H1 (cell line): ENCODE data around the gene PLCB3. TPM values are rescaled to one million over a fixed set of nuclear protein-coding genes. Genes with fewer than 3 reads are reported as not detected.
A peak's percentile ranks its signal among the peaks of the same experiment; 100 is the strongest.

Experiments
- CTCF ChIA-PET: fragments of 300-600 bp; sonication (Branson Sonifier 250); formaldehyde crosslinking; loops from one replicate; lab custom pipeline; 2021; ENCODE audit not compliant: partially characterized antibody; lab: Charles Lee
- POLR2A ChIA-PET: fragments of 300-600 bp; sonication (Branson Sonifier 250); formaldehyde crosslinking; loops from one replicate; lab custom pipeline; 2021; ENCODE audit warnings: inconsistent platforms; ENCODE audit not compliant: partially characterized antibody; lab: Charles Lee
- DNase-seq, 2 experiments: peaks; one replicate each; pipeline versions ENCODE4 v3.0.0 to v3.0.0-alpha.2; 2010 to 2022; ENCODE audit warnings: low spot score in 2 of 2, low read depth in 1 of 2, mixed read lengths in 1 of 2
- FAIRE-seq: peaks from 2 replicates; lab custom pipeline; 2011; peaks lifted over from hg19 to GRCh38; lab: Jason Lieb, UNC
- H2AFZ ChIP-seq: 2 replicates; pipeline ENCODE4 v1.8.1; 2012; ENCODE audit warnings: low read length, inconsistent platforms
- H2AK5ac ChIP-seq: 2 replicates; pipeline ENCODE4 v1.6.1; 2013; ENCODE audit warnings: low read depth, low read length
- H2BK120ac ChIP-seq: replicated peaks from 2 replicates; pipeline ENCODE3; 2013; ENCODE audit warnings: low read depth, low read length, inconsistent platforms
- H2BK12ac ChIP-seq: 2 replicates; pipeline ENCODE4 v1.6.1; 2013; ENCODE audit warnings: low read depth, low read length
- H2BK15ac ChIP-seq: 2 replicates; pipeline ENCODE4 v1.6.1; 2013; ENCODE audit warnings: low read length
- H2BK20ac ChIP-seq: 2 replicates; pipeline ENCODE4 v1.6.1; 2013; ENCODE audit warnings: low read length
- H2BK5ac ChIP-seq: 2 replicates; pipeline ENCODE4 v1.6.1; 2013; ENCODE audit warnings: low read depth, low read length
- H3K14ac ChIP-seq: 2 replicates; pipeline ENCODE4 v1.6.1; 2013; ENCODE audit warnings: inconsistent platforms; ENCODE audit not compliant: insufficient read length
- H3K18ac ChIP-seq: 2 replicates; pipeline ENCODE4 v1.6.1; 2013; ENCODE audit warnings: low read length; ENCODE audit errors: extremely low read depth
- H3K23ac ChIP-seq: 2 replicates; pipeline ENCODE4 v1.6.1; 2013; ENCODE audit warnings: inconsistent platforms; ENCODE audit not compliant: insufficient read length
- H3K23me2 ChIP-seq: 2 replicates; pipeline ENCODE4 v1.6.1; 2013; ENCODE audit warnings: low read depth, low read length
- H3K27ac ChIP-seq: 2 replicates; pipeline ENCODE4 v1.6.1; 2011; ENCODE audit warnings: low read depth, low read length, inconsistent platforms
- H3K27me3 ChIP-seq, 4 experiments: replicated peaks in 1 of 4; 1 replicate in 1 of 4; 2 replicates in 3 of 4; pipeline versions ENCODE4 v1.6.1 to v1.8.1; 2011 to 2013; ENCODE audit warnings: low read length in 3 of 4, mild to moderate bottlenecking in 3 of 4, inconsistent platforms in 2 of 4, mixed read lengths in 2 of 4, moderate library complexity in 1 of 4; ENCODE audit not compliant: control insufficient read depth in 3 of 4, insufficient read depth in 3 of 4; ENCODE audit errors: extremely low read depth in 1 of 4
- H3K36me3 ChIP-seq, 4 experiments: 2 replicates each; pipeline versions ENCODE4 v1.6.1 to v1.8.1; 2011 to 2013; ENCODE audit warnings: mild to moderate bottlenecking in 4 of 4, low read length in 3 of 4, moderate library complexity in 2 of 4, control low read depth in 1 of 4, inconsistent platforms in 1 of 4; ENCODE audit not compliant: insufficient read depth in 4 of 4, control insufficient read depth in 2 of 4
- H3K4ac ChIP-seq: replicated peaks from 2 replicates; pipeline ENCODE3; 2013; ENCODE audit warnings: low read length, low read depth, mixed read lengths, inconsistent platforms; ENCODE audit not compliant: insufficient read length
- H3K4me1 ChIP-seq, 4 experiments: replicated peaks in 1 of 4; 1 replicate in 1 of 4; 2 replicates in 3 of 4; pipeline versions ENCODE4 v1.6.1 to v1.8.1; 2011 to 2013; ENCODE audit warnings: low read length in 3 of 4, inconsistent platforms in 2 of 4, mixed read lengths in 1 of 4; ENCODE audit not compliant: insufficient read depth in 4 of 4, control insufficient read depth in 3 of 4
- H3K4me2 ChIP-seq, 2 experiments: 2 replicates each; pipeline versions ENCODE4 v1.6.1 to v1.8.1; 2011 to 2013; ENCODE audit warnings: low read depth in 2 of 2, low read length in 2 of 2, control low read depth in 1 of 2, inconsistent platforms in 1 of 2, mild to moderate bottlenecking in 1 of 2; ENCODE audit not compliant: insufficient read depth in 1 of 2
- H3K4me3 ChIP-seq, 4 experiments: fragments of 200-600, 300-600 bp in 1 of 4; sonication (generic), shearing (Covaris generic), sonication (Bioruptor Twin) in 1 of 4; 2 replicates each; pipeline versions ENCODE4 v1.5.1 to v1.8.1; 2011 to 2016; ENCODE audit warnings: low read length in 4 of 4, low read depth in 3 of 4, control low read depth in 2 of 4, inconsistent platforms in 2 of 4, mild to moderate bottlenecking in 2 of 4, mixed read lengths in 1 of 4, moderate library complexity in 1 of 4; ENCODE audit not compliant: insufficient read depth in 2 of 4; ENCODE audit errors: extremely low read depth in 1 of 4
- H3K56ac ChIP-seq: replicated peaks from 2 replicates; pipeline ENCODE3; 2013; ENCODE audit warnings: low read depth, mild to moderate bottlenecking, mixed read lengths, low read length, inconsistent platforms; ENCODE audit not compliant: insufficient read length
- H3K79me1 ChIP-seq: 2 replicates; pipeline ENCODE4 v1.6.1; 2013; ENCODE audit warnings: low read depth, low read length, control low read depth
- H3K79me2 ChIP-seq, 2 experiments: 2 replicates each; pipeline versions ENCODE4 v1.6.1 to v1.8.1; 2012 to 2013; ENCODE audit warnings: low read length in 2 of 2, mild to moderate bottlenecking in 2 of 2, inconsistent platforms in 1 of 2; ENCODE audit not compliant: insufficient read depth in 2 of 2, control insufficient read depth in 1 of 2
- H3K9ac ChIP-seq, 4 experiments: replicated peaks in 1 of 4; 1 replicate in 1 of 4; 2 replicates in 3 of 4; pipeline versions ENCODE4 v1.6.1 to v1.8.1; 2011 to 2013; ENCODE audit warnings: low read depth in 3 of 4, low read length in 3 of 4, control low read depth in 2 of 4, mild to moderate bottlenecking in 2 of 4, moderate library complexity in 2 of 4, inconsistent platforms in 1 of 4; ENCODE audit errors: extremely low read depth in 1 of 4
- H3K9me3 ChIP-seq, 2 experiments: 2 replicates each; pipeline versions ENCODE4 v1.6.1 to v1.8.1; 2012 to 2013; ENCODE audit warnings: mild to moderate bottlenecking in 2 of 2, moderate library complexity in 2 of 2, control low read depth in 1 of 2, inconsistent platforms in 1 of 2, low read depth in 1 of 2, low read length in 1 of 2, mixed read lengths in 1 of 2; ENCODE audit not compliant: insufficient read depth in 2 of 2
- H4K20me1 ChIP-seq, 2 experiments: replicated peaks in 1 of 2; 2 replicates each; pipeline versions ENCODE3 to v1.8.1; 2011 to 2013; ENCODE audit warnings: inconsistent platforms in 2 of 2, low read length in 2 of 2, mild to moderate bottlenecking in 1 of 2; ENCODE audit not compliant: insufficient read depth in 2 of 2, control insufficient read depth in 1 of 2
- H4K5ac ChIP-seq: 2 replicates; pipeline ENCODE4 v1.6.1; 2013; ENCODE audit warnings: low read length, low read depth, mixed read lengths, inconsistent platforms; ENCODE audit not compliant: insufficient read length
- H4K8ac ChIP-seq: 2 replicates; pipeline ENCODE4 v1.8.0; 2013; ENCODE audit warnings: mild to moderate bottlenecking, moderate library complexity, low read length, inconsistent platforms; ENCODE audit not compliant: insufficient read depth; ENCODE audit errors: extremely low read depth
- H4K91ac ChIP-seq: replicated peaks from 2 replicates; pipeline ENCODE3; 2013; ENCODE audit warnings: low read length, mixed read lengths, inconsistent platforms; ENCODE audit not compliant: insufficient read length
- ATF3 ChIP-seq: IDR thresholded peaks from 2 replicates; pipeline ENCODE4 v1.6.1; 2011; ENCODE audit warnings: low read depth, mild to moderate bottlenecking, low read length; ENCODE audit not compliant: insufficient read depth
- BRCA1 ChIP-seq: IDR thresholded peaks from 2 replicates; pipeline ENCODE4 v1.6.1; 2012; ENCODE audit warnings: low read depth, low read length, improper control_type of control experiment
- CBX8 ChIP-seq: fragments of 300-800, 300-1000 bp; sonication (generic); IDR thresholded peaks from 2 replicates; pipeline ENCODE4 v1.7.1; 2016; ENCODE audit warnings: low read depth, low read length, borderline replicate concordance
- E2F6 ChIP-seq: IDR thresholded peaks from 2 replicates; pipeline ENCODE4 v1.6.1; 2012; ENCODE audit warnings: inconsistent platforms
- EGR1 ChIP-seq: IDR thresholded peaks from 2 replicates; pipeline ENCODE4 v1.6.1; 2011; ENCODE audit warnings: low read depth, low read length, borderline replicate concordance
- EZH2 ChIP-seq: fragments of 200-600 bp; sonication (generic); IDR thresholded peaks from 2 replicates; pipeline ENCODE4 v1.7.1; 2012; ENCODE audit warnings: low read depth, mild to moderate bottlenecking, moderate library complexity, low read length, inconsistent platforms; ENCODE audit not compliant: severe bottlenecking
- FOSL1 ChIP-seq: IDR thresholded peaks from 2 replicates; pipeline ENCODE4 v1.6.1; 2011; ENCODE audit warnings: mild to moderate bottlenecking, low read depth, low read length, moderate library complexity; ENCODE audit not compliant: insufficient read depth
- KDM4A ChIP-seq: IDR thresholded peaks from one replicate; pipeline ENCODE4 v1.7.1; 2012; ENCODE audit warnings: low read depth, mild to moderate bottlenecking, moderate library complexity, low read length, inconsistent platforms; ENCODE audit not compliant: severe bottlenecking
- SP1 ChIP-seq: IDR thresholded peaks from 2 replicates; pipeline ENCODE4 v1.6.1; 2011; ENCODE audit warnings: low read depth, low read length
- TEAD4 ChIP-seq: IDR thresholded peaks from 2 replicates; pipeline ENCODE4 v1.6.1; 2012; ENCODE audit warnings: low read depth, low read length, inconsistent platforms, mixed read lengths
- WGBS, 2 experiments: shearing (Covaris generic) in 1 of 2; methylation state at CpG; one replicate each; pipeline versions ENCODE4 v1.1.6 to v1.1.7; 2013 to 2015; ENCODE audit warnings: low lambda C conversion rate in 2 of 2, mixed read lengths in 2 of 2, inconsistent platforms in 1 of 2, low coverage in 1 of 2, missing lambda C conversion rate in 1 of 2; ENCODE audit not compliant: insufficient replicate concordance in 2 of 2, insufficient coverage in 1 of 2, insufficient read length in 1 of 2; ENCODE audit errors: extremely low coverage in 1 of 2, missing lambda C conversion rate in 1 of 2; 5-methylcytosine and 5-hydroxymethylcytosine counted together
- polyA plus RNA-seq, 7 experiments: library from polyadenylated mRNA; depleted of rRNA in 3 of 7; stranded (reverse) in 5 of 7; unstranded in 2 of 7; fragments of >200 nt in 5 of 7; fragments of 200-250 nt in 2 of 7; gene quantifications; 1 replicate in 5 of 7; 2 replicates in 1 of 7; 4 replicates in 1 of 7; pipeline versions ENCODE4 v1.2.1 to v1.2.3, GENCODE V29; 2011 to 2013; ENCODE audit warnings: missing spikeins in 2 of 7, mixed read lengths in 2 of 7
- total RNA-seq: library from RNA; stranded (reverse); fragmentation: NEBNext Ultra II Directional; extraction: Animal tissue kit (Norgen Biotek cat#: 25700); gene quantifications from 2 replicates; pipeline ENCODE4 v1.2.1, GENCODE V29; 2021

PLCB3 gene
- total and polyA plus RNA-seq, 2 of the 8 experiments (the other 6 are each of a cell fraction or from before 2014, with no cell fraction given), result 47.2 to 104 TPM

- no peak within 1 kb of the TSS for H3K4ac ChIP-seq
- no peak within 1 kb of the TSS for H2BK15ac ChIP-seq
- H3K79me1 ChIP-seq, result no peaks in the 10 kb centered on the region; the same call in 1 of the 2 replicates
- no peak within 1 kb of the TSS for H2BK120ac ChIP-seq
- peaks cover 15% of the 10 kb centered on the region for H3K23me2 ChIP-seq
- no peak within 1 kb of the TSS for H2AFZ ChIP-seq
- H3K4me2 ChIP-seq, result peak within 1 kb of the TSS; percentile 80 to 87
- ChIA-PET POLR2A (interaction anchor here (1.5 to 11.9 kb wide), 7 partner anchors 10 to 48 kb away, joined by 4 to 190 read pairs (median 5); partner anchors contain the start of genes FKBP2, PLCB3, PPP1R14B and STIP1), CTCF (interaction anchor here (0.6 to 8.6 kb wide), 9 partner anchors 14 to 610 kb away, joined by 3 to 51 read pairs (median 4); partner anchors contain the start of genes FERMT3 and PLCB3)
- peak within 1 kb of the TSS; percentile 46 to 70 (median 56) for H3K4me3 ChIP-seq
- DNase-seq (peak in 1 of 2 experiments; percentile 75), FAIRE-seq (no peak)
- peak within 1 kb of the TSS; percentile 83; the same call in 1 of the 2 replicates for H4K8ac ChIP-seq
- no peak within 1 kb of the TSS for H3K56ac ChIP-seq
- H4K20me1 ChIP-seq, result peaks cover 0 to 6% of the 10 kb centered on the region in 2 experiments
- no peak within 1 kb of the TSS for H2BK5ac ChIP-seq
- H3K36me3 ChIP-seq, result peaks cover 0 to 5% (median 1%) of the 10 kb centered on the region in 4 experiments; a peak in 1 of 8 replicates
- H3K9me3 ChIP-seq, result no peaks in the 10 kb centered on the region
- no peak within 1 kb of the TSS for H4K91ac ChIP-seq
- H2AK5ac ChIP-seq, result no peak within 1 kb of the TSS; the same call in 1 of the 2 replicates
- no peak within 1 kb of the TSS for H3K23ac ChIP-seq
- H3K4me1 ChIP-seq, result peaks cover 0 to 19% (median 6%) of the 10 kb centered on the region in 4 experiments; a peak in 6 of 7 replicates
- no peak within 1 kb of the TSS for H3K27ac ChIP-seq
- H4K5ac ChIP-seq, result no peak within 1 kb of the TSS
- no peaks in the 10 kb centered on the region for H3K79me2 ChIP-seq
- H3K18ac ChIP-seq, result peak within 1 kb of the TSS; percentile 19; the same call in 1 of the 2 replicates
- 13% methylated on average over 16 of the region's 62 CpGs; no CpG with 5 or more reads in 1 of the 2 experiments for WGBS, 2 experiments
- H3K9ac ChIP-seq, result peak within 1 kb of the TSS in 1 of 4 experiments; percentile 34; a peak in 2 of 7 replicates
- H2BK12ac ChIP-seq, result no peak within 1 kb of the TSS
- H3K14ac ChIP-seq, result no peak within 1 kb of the TSS
- peaks cover 0 to 12% (median 6%) of the 10 kb centered on the region in 4 experiments; a peak in 4 of 7 replicates for H3K27me3 ChIP-seq
- no peak within 1 kb of the TSS for H2BK20ac ChIP-seq
- TF ChIP-seq EZH2 (peak; percentile 3), EGR1 (peak; percentile 8; the same call in 1 of the 2 replicates), E2F6 (peak; percentile 34; the same call in 1 of the 2 replicates), TEAD4 (no peak), SP1 (no peak), BRCA1 (no peak), CBX8 (no peak), ATF3 (no peak), FOSL1 (no peak), KDM4A (peak; percentile 63)
Observed at GRCh38 chr11:64233913-64234586, 17.3 kb upstream of the PLCB3 start, which contains the start of gene VEGFB. Gene VEGFB, plus strand, starts transcription at chr11:64234584. Its CDS starts 250 bp downstream, at chr11:64234834.
